ENCODE results near the gene CLASP1. TPM values are rescaled to one million over a fixed set of nuclear protein-coding genes. Genes with fewer than 3 reads are reported as not detected.

The CLASP1 gene
- total RNA-seq, 4 donors from 2014 or later: 14.1 to 110 (median 55.9) TPM

DNA sequence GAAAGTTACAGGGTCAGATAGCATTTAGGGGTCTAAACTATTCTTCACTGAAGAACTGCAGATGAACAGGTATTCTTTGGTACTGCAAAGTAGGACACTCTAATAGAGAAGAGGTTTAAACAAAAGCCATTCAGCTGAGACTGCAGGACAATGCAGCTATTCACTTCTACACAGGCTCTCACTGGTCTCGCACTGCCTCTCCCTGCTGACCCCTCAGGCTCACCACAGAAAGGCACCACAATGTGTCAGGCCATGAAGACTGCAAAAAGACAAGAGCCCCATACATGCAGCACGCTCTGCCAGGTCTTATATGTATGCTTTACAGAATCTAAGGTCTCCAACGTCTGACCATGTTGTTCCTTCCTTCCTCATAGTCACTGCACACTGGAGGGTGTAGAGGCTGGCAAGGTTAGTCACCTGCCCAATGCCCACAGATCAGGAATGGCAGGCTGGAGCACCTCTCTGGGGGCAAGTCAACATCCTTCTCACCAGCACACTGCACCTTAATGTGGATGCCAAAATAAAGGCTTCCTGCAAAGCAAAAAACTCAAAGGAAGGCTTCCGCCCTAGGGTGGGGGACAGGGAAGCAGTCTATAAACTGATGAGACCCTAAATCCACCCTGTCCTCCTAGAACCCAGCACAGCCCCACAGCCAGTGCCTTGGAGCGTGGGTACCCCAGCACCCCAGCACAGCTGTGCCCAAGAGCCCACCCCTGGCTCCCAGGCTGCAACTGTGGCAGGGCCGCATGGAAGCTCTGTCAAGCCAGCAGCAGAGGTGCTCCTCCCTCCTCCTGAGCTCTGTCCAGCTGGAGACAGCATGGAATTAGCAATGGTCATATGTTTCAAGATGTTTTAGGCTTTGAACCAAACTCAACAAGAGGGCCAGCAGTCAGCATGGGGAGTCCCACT is 129.3 kb downstream of the CLASP1 start:
- Histone ChIP-seq H3K9me3 (no peaks in the 10 kb centered on the region), H3K4me3 (no peak overlapping the region), H3K4me1 (no peaks in the 10 kb centered on the region), H3K27ac (no peak overlapping the region), H3K27me3 (no peaks in the 10 kb centered on the region), H3K36me3 (no peaks in the 10 kb centered on the region)
- intact Hi-C loops (cut with DNase I; ENCODE audit: low total_unique reads): loop anchor here (10.0 kb wide), 1 partner anchor 215 kb away; the partner anchor contains the start of gene NIFK
- DNase-seq: no peak
- TF ChIP-seq, protein P1, sequence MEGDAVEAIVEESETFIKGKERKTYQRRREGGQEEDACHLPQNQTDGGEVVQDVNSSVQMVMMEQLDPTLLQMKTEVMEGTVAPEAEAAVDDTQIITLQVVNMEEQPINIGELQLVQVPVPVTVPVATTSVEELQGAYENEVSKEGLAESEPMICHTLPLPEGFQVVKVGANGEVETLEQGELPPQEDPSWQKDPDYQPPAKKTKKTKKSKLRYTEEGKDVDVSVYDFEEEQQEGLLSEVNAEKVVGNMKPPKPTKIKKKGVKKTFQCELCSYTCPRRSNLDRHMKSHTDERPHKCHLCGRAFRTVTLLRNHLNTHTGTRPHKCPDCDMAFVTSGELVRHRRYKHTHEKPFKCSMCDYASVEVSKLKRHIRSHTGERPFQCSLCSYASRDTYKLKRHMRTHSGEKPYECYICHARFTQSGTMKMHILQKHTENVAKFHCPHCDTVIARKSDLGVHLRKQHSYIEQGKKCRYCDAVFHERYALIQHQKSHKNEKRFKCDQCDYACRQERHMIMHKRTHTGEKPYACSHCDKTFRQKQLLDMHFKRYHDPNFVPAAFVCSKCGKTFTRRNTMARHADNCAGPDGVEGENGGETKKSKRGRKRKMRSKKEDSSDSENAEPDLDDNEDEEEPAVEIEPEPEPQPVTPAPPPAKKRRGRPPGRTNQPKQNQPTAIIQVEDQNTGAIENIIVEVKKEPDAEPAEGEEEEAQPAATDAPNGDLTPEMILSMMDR (IDR thresholded peaks at IDR 0.05): no peak
- no peak for TF ChIP-seq POLR2A (IDR thresholded peaks at IDR 0.05)

DNA sequence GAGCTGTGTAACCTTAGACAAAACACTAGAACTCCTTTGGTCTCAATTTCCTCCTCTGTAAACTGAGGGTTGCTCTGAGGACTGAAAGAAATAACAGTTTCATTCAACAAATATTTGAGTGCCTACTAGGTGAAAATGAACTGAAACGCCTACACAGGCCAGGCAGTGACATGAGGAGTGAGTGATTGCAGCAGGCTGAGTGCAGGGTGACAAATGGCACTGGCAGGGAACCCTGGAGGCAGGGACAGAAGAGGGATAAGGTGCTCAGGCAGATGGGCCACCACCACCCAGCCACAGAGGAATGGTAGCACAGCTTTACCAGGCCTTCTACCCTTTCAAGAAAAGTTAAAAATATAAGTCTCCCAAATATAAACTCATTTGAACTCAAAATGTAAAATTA is 130.1 kb downstream of the CLASP1 start:
- intact Hi-C loops (cut with DNase I; ENCODE audit: low total_unique reads): no loop called here
- H3K27me3 ChIP-seq: no peaks in the 10 kb centered on the region
- no peak for DNase-seq
- no peaks in the 10 kb centered on the region for H3K36me3 ChIP-seq
- no peaks in the 10 kb centered on the region for H3K9me3 ChIP-seq
- no peak overlapping the region for H3K4me3 ChIP-seq
- H3K4me1 ChIP-seq: no peaks in the 10 kb centered on the region
- TF ChIP-seq POLR2A (IDR thresholded peaks at IDR 0.05): no peak
- TF ChIP-seq, protein P1 (IDR thresholded peaks at IDR 0.05): no peak
- no peak overlapping the region for H3K27ac ChIP-seq

DNA sequence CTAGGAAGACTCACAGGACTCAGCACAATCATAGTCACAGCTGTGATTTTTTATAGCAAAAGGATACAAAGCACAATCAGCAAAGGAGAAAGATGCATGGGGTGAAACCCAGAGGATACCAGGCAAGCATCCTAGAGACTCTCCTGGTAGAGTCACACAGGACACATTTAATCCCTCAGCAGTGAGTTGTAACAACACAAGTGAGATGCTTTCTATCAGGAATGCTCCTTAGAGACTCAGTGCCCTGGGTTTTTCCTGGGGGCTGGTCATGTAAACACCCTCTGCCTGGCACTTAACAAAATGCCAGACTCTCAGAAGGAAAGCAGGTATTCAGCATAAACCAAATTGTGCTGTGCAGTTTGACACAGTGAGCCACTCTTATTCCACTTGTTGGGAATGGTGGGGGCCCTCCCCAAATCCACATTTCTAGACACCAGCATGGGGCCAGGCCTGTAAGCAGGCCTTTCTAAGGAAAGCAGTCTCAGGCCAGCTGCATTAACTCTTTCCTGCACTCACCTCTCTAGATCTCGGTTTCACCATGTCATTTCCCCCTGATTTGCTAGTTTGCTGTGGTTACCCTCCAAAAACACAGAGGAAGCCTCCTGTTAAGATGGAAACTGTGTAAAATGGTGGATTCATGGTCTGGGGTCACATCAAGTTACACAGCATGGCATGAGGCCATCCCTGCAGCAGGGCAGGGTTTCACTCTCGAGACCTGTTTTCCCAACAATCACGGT is 135.5 kb downstream of the CLASP1 start:
- H3K36me3 ChIP-seq: no peaks in the 10 kb centered on the region
- no peaks in the 10 kb centered on the region for H3K27me3 ChIP-seq
- H3K9me3 ChIP-seq: no peaks in the 10 kb centered on the region
- DNase-seq: no peak
- H3K27ac ChIP-seq: no peak overlapping the region
- no peaks in the 10 kb centered on the region for H3K4me1 ChIP-seq
- intact Hi-C loops (cut with DNase I; ENCODE audit: low total_unique reads): no loop called here
- TF ChIP-seq POLR2A (IDR thresholded peaks at IDR 0.05): no peak
- TF ChIP-seq, protein P1 (IDR thresholded peaks at IDR 0.05): no peak
- no peak overlapping the region for H3K4me3 ChIP-seq

DNA sequence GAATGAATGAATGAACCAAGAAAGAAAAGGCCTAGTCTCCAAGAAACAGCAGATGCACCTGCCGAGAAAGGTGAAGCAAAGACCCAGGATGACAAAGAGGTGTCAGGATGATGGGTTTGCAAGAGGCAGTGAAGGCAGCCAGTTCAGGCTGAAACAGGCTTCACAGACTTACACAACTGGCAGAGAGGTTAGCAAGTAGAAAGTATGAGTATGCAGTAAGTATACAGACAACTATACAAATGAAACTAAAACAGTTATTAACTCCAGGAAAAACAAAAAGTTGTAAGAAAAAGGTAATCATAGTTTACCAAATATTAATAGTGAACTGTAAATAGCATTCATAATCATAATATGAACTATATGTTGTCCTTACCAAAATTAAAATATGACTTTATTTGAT is 138.4 kb downstream of the CLASP1 start:
- H3K4me1 ChIP-seq: no peaks in the 10 kb centered on the region
- no peak overlapping the region for H3K4me3 ChIP-seq
- intact Hi-C loops (cut with DNase I; ENCODE audit: low total_unique reads): no loop called here
- DNase-seq: no peak
- H3K36me3 ChIP-seq: no peaks in the 10 kb centered on the region
- H3K27me3 ChIP-seq: no peaks in the 10 kb centered on the region
- H3K9me3 ChIP-seq: no peaks in the 10 kb centered on the region
- TF ChIP-seq, protein P1 (IDR thresholded peaks at IDR 0.05): no peak
- no peak for TF ChIP-seq POLR2A (IDR thresholded peaks at IDR 0.05)
- H3K27ac ChIP-seq: no peak overlapping the region

DNA sequence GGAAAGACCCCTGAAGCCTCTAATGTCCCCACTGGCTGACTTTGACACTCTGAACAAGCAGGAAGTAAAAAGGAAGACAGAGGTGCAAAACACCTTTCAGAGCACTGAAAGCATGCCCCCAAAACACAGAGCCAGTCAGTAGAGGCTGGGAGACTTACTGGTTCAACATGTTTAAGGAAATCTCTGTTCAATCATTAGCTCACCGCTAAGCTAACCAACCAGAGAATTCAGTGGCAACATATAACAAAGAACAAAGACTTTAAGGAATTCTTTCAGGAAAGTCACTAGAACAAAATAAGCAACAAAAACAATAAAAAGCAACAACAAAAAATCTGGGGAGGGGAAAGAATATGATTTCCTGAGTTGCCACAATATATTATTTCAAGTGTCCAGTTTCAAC is 142.6 kb downstream of the CLASP1 start:
- no peaks in the 10 kb centered on the region for H3K9me3 ChIP-seq
- H3K36me3 ChIP-seq: no peaks in the 10 kb centered on the region
- intact Hi-C loops (cut with DNase I; ENCODE audit: low total_unique reads): no loop called here
- no peaks in the 10 kb centered on the region for H3K27me3 ChIP-seq
- DNase-seq: no peak
- H3K4me3 ChIP-seq: no peak overlapping the region
- H3K4me1 ChIP-seq: no peaks in the 10 kb centered on the region
- H3K27ac ChIP-seq: no peak overlapping the region
- TF ChIP-seq, protein P1 (IDR thresholded peaks at IDR 0.05): no peak
- no peak for TF ChIP-seq POLR2A (IDR thresholded peaks at IDR 0.05)
